Fibroblast of lung (primary cell): ENCODE measurements around the gene IMPACT.

Source experiments
- CTCF ChIP-seq, 2 donors: IDR thresholded peaks in 1 of 2; conservative IDR thresholded peaks in 1 of 2; 1 replicate in 1 of 2; 2 replicates in 1 of 2; pipeline ENCODE4 v1.5.1; 2011 to 2012; ENCODE audit warnings: low read length in 2 of 2, control low read depth in 1 of 2, inconsistent platforms in 1 of 2, low read depth in 1 of 2, mild to moderate bottlenecking in 1 of 2
- EZH2 ChIP-seq: IDR thresholded peaks from 2 replicates; pipeline ENCODE4 v1.5.1; 2012; ENCODE audit warnings: low read length, control low read depth, mild to moderate bottlenecking; ENCODE audit errors: missing control alignments

- TF ChIP-seq CTCF (conservative IDR thresholded peaks at IDR 0.05 in 1 of 2, IDR thresholded peaks at IDR 0.05 in 1 of 2; ENCODE audit: low read depth in 1 of 2, low read length in 2 of 2) (peak in 1 of 2 donors; percentile 36), EZH2 (no peak)
Observed at GRCh38 chr18:24446953-24447538, 20.6 kb downstream of the IMPACT start.
